Endothelial cell (in vitro differentiated cells): Measurements from ENCODE around the gene GSC2. TPM values are rescaled to one million over a fixed set of nuclear protein-coding genes. Genes with fewer than 3 reads are reported as not detected.
"Not testable (repeated sequence)": the region's sequence is repeated elsewhere in the genome, so short reads cannot be mapped to it uniquely, and the experiment has no call there.

Source experiments
- DNase-seq: peaks from one replicate; pipeline ENCODE4 v3.0.0; 2021; ENCODE audit warnings: low spot score
- H3K27ac Mint-ChIP-seq: one replicate; pipeline ENCODE4 v1.8.0; 2021; ENCODE audit warnings: mixed read lengths, inconsistent platforms; ENCODE audit not compliant: unreplicated experiment
- H3K27me3 Mint-ChIP-seq: one replicate; pipeline ENCODE4 v1.8.0; 2021; ENCODE audit warnings: mild to moderate bottlenecking, moderate library complexity, mixed read lengths, inconsistent platforms; ENCODE audit not compliant: unreplicated experiment
- H3K36me3 Mint-ChIP-seq: one replicate; pipeline ENCODE4 v1.8.0; 2021; ENCODE audit warnings: mild to moderate bottlenecking, low read depth, mixed read lengths, inconsistent platforms; ENCODE audit not compliant: unreplicated experiment
- H3K4me1 Mint-ChIP-seq: one replicate; pipeline ENCODE4 v1.8.0; 2021; ENCODE audit warnings: mild to moderate bottlenecking, mixed read lengths, inconsistent platforms; ENCODE audit not compliant: unreplicated experiment
- H3K4me3 Mint-ChIP-seq: one replicate; pipeline ENCODE4 v1.8.0; 2021; ENCODE audit warnings: mild to moderate bottlenecking, mixed read lengths, inconsistent platforms; ENCODE audit not compliant: unreplicated experiment
- H3K9me3 Mint-ChIP-seq: one replicate; pipeline ENCODE4 v1.8.0; 2021; ENCODE audit warnings: mixed read lengths, inconsistent platforms; ENCODE audit not compliant: unreplicated experiment
- CTCF ChIP-seq: fragments of 200-600 bp; sonication (generic); IDR thresholded peaks from one replicate; pipeline ENCODE4 v1.5.0; 2021; ENCODE audit warnings: antibody characterized with exemption; ENCODE audit not compliant: unreplicated experiment
- total RNA-seq: library from RNA; stranded (reverse); fragmentation: NEBNext Ultra II Directional; extraction: Animal tissue kit (Norgen Biotek cat#: 25700); gene quantifications from one replicate; pipeline ENCODE4 v1.2.1, GENCODE V29; 2021; ENCODE audit not compliant: unreplicated experiment

GSC2 gene
- total RNA-seq, 1 donor from 2014 or later: not detected

GRCh38 chr22:19167106-19167869 lies 17.2 kb upstream of the GSC2 start:
- no peak overlapping the region for H3K4me3 Mint-ChIP-seq
- no peak overlapping the region for H3K27ac Mint-ChIP-seq
- TF ChIP-seq CTCF: no peak
- peaks cover 2% of the 10 kb centered on the region for H3K36me3 Mint-ChIP-seq
- peaks cover 26% of the 10 kb centered on the region for H3K27me3 Mint-ChIP-seq
- DNase-seq: no peak
- H3K4me1 Mint-ChIP-seq: peaks cover 9% of the 10 kb centered on the region
- no peaks in the 10 kb centered on the region for H3K9me3 Mint-ChIP-seq

DNA sequence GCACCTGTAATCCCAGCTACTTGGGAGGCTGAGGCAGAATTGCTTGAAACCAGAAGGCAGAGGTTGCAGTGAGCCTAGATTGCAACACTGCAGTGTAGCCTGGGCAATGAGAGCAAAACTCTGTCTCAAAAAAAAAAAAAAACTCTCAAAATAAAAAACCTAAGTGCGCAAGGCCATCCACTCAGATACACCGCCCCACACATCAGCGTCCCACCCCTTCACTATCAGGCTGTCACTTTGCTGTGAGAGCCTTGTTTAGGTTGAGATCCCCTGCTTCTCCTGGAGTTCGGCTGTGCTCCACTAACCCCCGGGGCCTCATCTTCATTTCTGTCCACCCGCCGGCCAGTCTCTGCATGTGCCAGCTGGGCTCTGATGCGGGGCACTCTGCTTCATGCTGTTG lies 16.3 kb upstream of the GSC2 start:
- no peak for TF ChIP-seq CTCF
- H3K36me3 Mint-ChIP-seq: no peaks in the 10 kb centered on the region
- peaks cover 6% of the 10 kb centered on the region for H3K4me1 Mint-ChIP-seq
- H3K27me3 Mint-ChIP-seq: peaks cover 26% of the 10 kb centered on the region
- H3K9me3 Mint-ChIP-seq: no peaks in the 10 kb centered on the region
- no peak overlapping the region for H3K27ac Mint-ChIP-seq
- H3K4me3 Mint-ChIP-seq: no peak overlapping the region
- DNase-seq: no peak

- Mint-ChIP-seq H3K36me3 (no peaks in the 10 kb centered on the region), H3K27ac (no peak overlapping the region), H3K4me1 (no peaks in the 10 kb centered on the region), H3K9me3 (no peaks in the 10 kb centered on the region), H3K4me3 (no peak overlapping the region), H3K27me3 (peaks cover 18% of the 10 kb centered on the region)
- no peak for DNase-seq
- no peak for TF ChIP-seq CTCF
Observed at GRCh38 chr22:19164425-19164824, 14.3 kb upstream of the GSC2 start.

GRCh38 chr22:19158649-19159048 lies 8.6 kb upstream of the GSC2 start:
- H3K4me3 Mint-ChIP-seq, H3K36me3 Mint-ChIP-seq, H3K4me1 Mint-ChIP-seq, H3K9me3 Mint-ChIP-seq, DNase-seq, H3K27me3 Mint-ChIP-seq, H3K27ac Mint-ChIP-seq: not testable (repeated sequence)

- not testable (repeated sequence) for H3K36me3 Mint-ChIP-seq, H3K9me3 Mint-ChIP-seq, DNase-seq, H3K4me3 Mint-ChIP-seq, H3K27ac Mint-ChIP-seq, H3K4me1 Mint-ChIP-seq
- H3K27me3 Mint-ChIP-seq: peaks cover 16% of the 10 kb centered on the region
Observed at GRCh38 chr22:19156109-19156508, 6.0 kb upstream of the GSC2 start.
